NK-92 (cell line): ENCODE results near the gene MACROD2.

Source experiments
- DNase-seq: peaks from one replicate; lab custom pipeline; 2025; ENCODE audit not compliant: unreplicated experiment; lab: John Stamatoyannopoulos, UW

Gene MACROD2

GRCh38 chr20:15905661-15906060, 1910.3 kb downstream of the MACROD2 start:
- DNase-seq, result no peak

GRCh38 chr20:15909995-15910394, 1914.7 kb downstream of the MACROD2 start:
- DNase-seq, result no peak

- DNase-seq, result no peak
These were observed 1916.3 kb downstream of the MACROD2 start for GRCh38 chr20:15911581-15911980.

GRCh38 chr20:15913391-15914025, 1918.2 kb downstream of the MACROD2 start:
- DNase-seq, result no peak

GRCh38 chr20:15916623-15917022, 1921.3 kb downstream of the MACROD2 start:
- no peak for DNase-seq

- DNase-seq, result no peak
These were observed 1922.0 kb downstream of the MACROD2 start for GRCh38 chr20:15917283-15917682.

GRCh38 chr20:15918631-15919030, 1923.3 kb downstream of the MACROD2 start:
- no peak for DNase-seq

- DNase-seq, result no peak
These were observed 1923.8 kb downstream of the MACROD2 start for GRCh38 chr20:15919118-15919517.

- no peak for DNase-seq
These were observed 1926.6 kb downstream of the MACROD2 start for GRCh38 chr20:15921930-15922329.

GRCh38 chr20:15922556-15922955, 1927.2 kb downstream of the MACROD2 start:
- no peak for DNase-seq

GRCh38 chr20:15923030-15923776, 1927.9 kb downstream of the MACROD2 start:
- DNase-seq, result no peak

- DNase-seq, result no peak
These were observed 1929.2 kb downstream of the MACROD2 start for GRCh38 chr20:15924556-15924955.

- no peak for DNase-seq
These were observed 1930.1 kb downstream of the MACROD2 start for GRCh38 chr20:15925376-15925775.

GRCh38 chr20:15927893-15928650, 1932.8 kb downstream of the MACROD2 start:
- no peak for DNase-seq

GRCh38 chr20:15928946-15929345, 1933.6 kb downstream of the MACROD2 start:
- no peak for DNase-seq

- DNase-seq, result no peak
These were observed 1935.3 kb downstream of the MACROD2 start for GRCh38 chr20:15930311-15931305.

- no peak for DNase-seq
These were observed 1936.6 kb downstream of the MACROD2 start for GRCh38 chr20:15931897-15932296.

GRCh38 chr20:15937179-15937578, 1941.9 kb downstream of the MACROD2 start:
- DNase-seq, result no peak

- DNase-seq, result no peak
These were observed 1943.5 kb downstream of the MACROD2 start for GRCh38 chr20:15938847-15939246.

GRCh38 chr20:15940127-15940526, 1944.8 kb downstream of the MACROD2 start:
- no peak for DNase-seq

- DNase-seq, result no peak
These were observed 1946.8 kb downstream of the MACROD2 start for GRCh38 chr20:15942130-15942529.
